GM12892 (cell line): ENCODE results near the gene PCDHA6.
A peak's percentile ranks its signal among the peaks of the same experiment; 100 is the strongest.
"Not testable (repeated sequence)": the region's sequence is repeated elsewhere in the genome, so short reads cannot be mapped to it uniquely, and the experiment has no call there.

ENCODE experiments used
- DNase-seq: peaks from one replicate; pipeline ENCODE4 v3.0.0; 2011; ENCODE audit not compliant: insufficient read length
- FAIRE-seq: peaks from 2 replicates; lab custom pipeline; 2011; peaks lifted over from hg19 to GRCh38; lab: Jason Lieb, UNC
- POLR2A ChIP-seq: IDR thresholded peaks from 2 replicates; pipeline ENCODE4 v1.6.1; 2011; ENCODE audit warnings: low read depth, low read length, control low read depth
- POLR2AphosphoS5 ChIP-seq: IDR thresholded peaks from 2 replicates; pipeline ENCODE4 v1.6.1; 2011; ENCODE audit warnings: low read depth, low read length, control low read depth
- TAF1 ChIP-seq: IDR thresholded peaks from 2 replicates; pipeline ENCODE4 v1.6.1; 2011; ENCODE audit warnings: low read depth, mild to moderate bottlenecking, control low read depth, low read length, borderline replicate concordance

Gene PCDHA6

GRCh38 chr5:140800816-140801493, 26.8 kb upstream of the PCDHA6 start, which contains the start of gene PCDHA3:
PCDHA3 (plus strand) TSS chr5:140801057.
- FAIRE-seq (no peak), DNase-seq (no peak)
- TF ChIP-seq POLR2AphosphoS5 (no peak), TAF1 (no peak), POLR2A (no peak)

GRCh38 chr5:140801494-140801841, 26.3 kb upstream of the PCDHA6 start:
- FAIRE-seq: peak; percentile 5
- TF ChIP-seq POLR2A (no peak), POLR2AphosphoS5 (no peak), TAF1 (no peak)

GRCh38 chr5:140802381-140802780, 25.4 kb upstream of the PCDHA6 start:
- DNase-seq, FAIRE-seq: not testable (repeated sequence)

More at GRCh38 chr5:140801494-140801841, 26.3 kb upstream of the PCDHA6 start:
- no peak for DNase-seq

GRCh38 chr5:140802781-140803271, 24.9 kb upstream of the PCDHA6 start:
- TF ChIP-seq POLR2AphosphoS5 (no peak), TAF1 (no peak), POLR2A (no peak)
- no peak for FAIRE-seq
- DNase-seq: no peak

- TF ChIP-seq POLR2AphosphoS5 (no peak), TAF1 (no peak), POLR2A (no peak)
- no peak for FAIRE-seq
- no peak for DNase-seq
Observed at GRCh38 chr5:140806834-140807775, 20.7 kb upstream of the PCDHA6 start, which contains the start of gene PCDHA4. PCDHA4 (plus strand) TSS chr5:140807068.

DNA sequence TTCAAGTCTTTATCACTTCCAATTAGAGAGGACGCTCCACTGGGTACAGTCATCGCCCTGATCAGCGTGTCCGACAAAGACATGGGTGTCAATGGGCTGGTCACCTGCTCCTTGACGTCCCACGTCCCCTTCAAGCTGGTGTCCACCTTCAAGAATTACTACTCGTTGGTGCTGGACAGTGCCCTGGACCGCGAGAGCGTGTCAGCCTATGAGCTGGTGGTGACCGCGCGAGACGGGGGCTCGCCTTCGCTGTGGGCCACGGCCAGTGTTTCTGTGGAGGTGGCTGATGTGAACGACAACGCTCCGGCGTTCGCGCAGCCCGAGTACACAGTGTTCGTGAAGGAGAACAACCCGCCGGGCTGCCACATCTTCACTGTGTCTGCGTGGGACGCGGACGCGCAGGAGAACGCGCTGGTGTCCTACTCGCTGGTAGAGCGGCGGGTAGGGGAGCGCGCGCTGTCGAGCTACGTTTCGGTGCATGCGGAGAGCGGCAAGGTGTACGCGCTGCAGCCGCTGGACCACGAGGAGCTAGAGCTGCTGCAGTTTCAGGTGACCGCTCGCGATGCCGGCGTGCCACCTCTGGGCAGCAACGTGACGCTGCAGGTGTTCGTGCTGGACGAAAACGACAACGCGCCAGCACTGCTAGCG, 19.4 kb upstream of the PCDHA6 start:
- not testable (repeated sequence) for FAIRE-seq, DNase-seq

GRCh38 chr5:140808889-140809291, 18.9 kb upstream of the PCDHA6 start:
- TF ChIP-seq POLR2A: no peak
- TF ChIP-seq POLR2AphosphoS5: no peak
- TF ChIP-seq TAF1: no peak
- DNase-seq (no peak), FAIRE-seq (no peak)

DNA sequence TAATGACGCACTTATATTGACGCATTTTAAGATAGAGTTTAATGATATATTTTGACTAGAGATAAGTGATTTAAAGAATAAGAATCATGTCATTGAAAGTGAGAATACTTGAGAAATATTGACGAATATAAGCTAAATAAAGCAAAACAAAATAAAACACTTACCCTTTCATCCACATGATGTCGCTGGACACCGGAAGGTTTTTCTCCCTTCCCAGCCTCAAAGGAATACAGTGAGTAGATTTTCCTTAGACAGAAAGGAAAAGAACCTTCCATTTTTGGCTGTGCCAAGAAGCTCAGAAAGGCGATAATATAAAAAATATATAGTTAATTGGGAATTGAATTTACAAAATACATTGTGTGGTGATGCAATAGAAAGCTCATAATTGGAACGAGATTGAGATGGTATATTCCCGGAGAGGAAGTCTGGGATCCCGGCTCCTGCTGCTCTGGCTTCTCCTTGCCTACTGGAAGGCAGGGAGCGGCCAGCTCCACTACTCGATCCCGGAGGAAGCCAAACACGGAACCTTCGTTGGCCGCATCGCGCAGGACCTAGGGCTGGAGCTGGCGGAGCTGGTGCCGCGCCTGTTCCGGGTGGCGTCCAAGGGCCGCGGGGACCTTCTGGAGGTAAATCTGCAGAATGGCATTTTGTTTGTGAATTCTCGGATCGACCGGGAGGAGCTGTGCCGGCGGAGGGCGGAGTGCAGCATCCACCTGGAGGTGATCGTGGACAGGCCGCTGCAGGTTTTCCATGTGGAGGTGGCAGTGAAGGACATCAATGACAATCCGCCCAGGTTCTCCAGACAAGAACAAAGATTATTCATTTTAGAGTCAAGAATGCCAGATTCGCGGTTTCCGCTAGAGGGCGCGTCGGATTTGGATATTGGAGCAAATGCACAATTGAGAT, 6.1 kb upstream of the PCDHA6 start, which contains the start of gene PCDHA5:
PCDHA5 (plus strand) TSS at position 239 of the 906 bp plus-strand sequence.
- DNase-seq (no peak), FAIRE-seq (no peak)
- TF ChIP-seq POLR2A: no peak
- TF ChIP-seq TAF1: no peak
- no peak for TF ChIP-seq POLR2AphosphoS5

- TF ChIP-seq POLR2AphosphoS5 (no peak), TAF1 (no peak), POLR2A (no peak)
- FAIRE-seq (no peak), DNase-seq (no peak)
Observed at GRCh38 chr5:140822281-140822629, 5.5 kb upstream of the PCDHA6 start.

- not testable (repeated sequence) for FAIRE-seq, DNase-seq
Observed at GRCh38 chr5:140822969-140823368, 4.8 kb upstream of the PCDHA6 start.

- no peak for DNase-seq
- TF ChIP-seq POLR2AphosphoS5 (no peak), POLR2A (no peak), TAF1 (no peak)
- FAIRE-seq: no peak
Observed at GRCh38 chr5:140823475-140823874, 4.3 kb upstream of the PCDHA6 start.
